ENCODE measurements around the gene AMBRA1.

The AMBRA1 gene, protein sequence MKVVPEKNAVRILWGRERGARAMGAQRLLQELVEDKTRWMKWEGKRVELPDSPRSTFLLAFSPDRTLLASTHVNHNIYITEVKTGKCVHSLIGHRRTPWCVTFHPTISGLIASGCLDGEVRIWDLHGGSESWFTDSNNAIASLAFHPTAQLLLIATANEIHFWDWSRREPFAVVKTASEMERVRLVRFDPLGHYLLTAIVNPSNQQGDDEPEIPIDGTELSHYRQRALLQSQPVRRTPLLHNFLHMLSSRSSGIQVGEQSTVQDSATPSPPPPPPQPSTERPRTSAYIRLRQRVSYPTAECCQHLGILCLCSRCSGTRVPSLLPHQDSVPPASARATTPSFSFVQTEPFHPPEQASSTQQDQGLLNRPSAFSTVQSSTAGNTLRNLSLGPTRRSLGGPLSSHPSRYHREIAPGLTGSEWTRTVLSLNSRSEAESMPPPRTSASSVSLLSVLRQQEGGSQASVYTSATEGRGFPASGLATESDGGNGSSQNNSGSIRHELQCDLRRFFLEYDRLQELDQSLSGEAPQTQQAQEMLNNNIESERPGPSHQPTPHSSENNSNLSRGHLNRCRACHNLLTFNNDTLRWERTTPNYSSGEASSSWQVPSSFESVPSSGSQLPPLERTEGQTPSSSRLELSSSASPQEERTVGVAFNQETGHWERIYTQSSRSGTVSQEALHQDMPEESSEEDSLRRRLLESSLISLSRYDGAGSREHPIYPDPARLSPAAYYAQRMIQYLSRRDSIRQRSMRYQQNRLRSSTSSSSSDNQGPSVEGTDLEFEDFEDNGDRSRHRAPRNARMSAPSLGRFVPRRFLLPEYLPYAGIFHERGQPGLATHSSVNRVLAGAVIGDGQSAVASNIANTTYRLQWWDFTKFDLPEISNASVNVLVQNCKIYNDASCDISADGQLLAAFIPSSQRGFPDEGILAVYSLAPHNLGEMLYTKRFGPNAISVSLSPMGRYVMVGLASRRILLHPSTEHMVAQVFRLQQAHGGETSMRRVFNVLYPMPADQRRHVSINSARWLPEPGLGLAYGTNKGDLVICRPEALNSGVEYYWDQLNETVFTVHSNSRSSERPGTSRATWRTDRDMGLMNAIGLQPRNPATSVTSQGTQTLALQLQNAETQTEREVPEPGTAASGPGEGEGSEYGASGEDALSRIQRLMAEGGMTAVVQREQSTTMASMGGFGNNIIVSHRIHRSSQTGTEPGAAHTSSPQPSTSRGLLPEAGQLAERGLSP (N-terminal part only)

GRCh38 chr11:46593550-46594373, at the start of gene AMBRA1:
Gene AMBRA1, minus strand, starts transcription at chr11:46594023. Its CDS starts 45,643 bp downstream, at chr11:46548380.
- DNase-seq = peak; percentile 53

DNA sequence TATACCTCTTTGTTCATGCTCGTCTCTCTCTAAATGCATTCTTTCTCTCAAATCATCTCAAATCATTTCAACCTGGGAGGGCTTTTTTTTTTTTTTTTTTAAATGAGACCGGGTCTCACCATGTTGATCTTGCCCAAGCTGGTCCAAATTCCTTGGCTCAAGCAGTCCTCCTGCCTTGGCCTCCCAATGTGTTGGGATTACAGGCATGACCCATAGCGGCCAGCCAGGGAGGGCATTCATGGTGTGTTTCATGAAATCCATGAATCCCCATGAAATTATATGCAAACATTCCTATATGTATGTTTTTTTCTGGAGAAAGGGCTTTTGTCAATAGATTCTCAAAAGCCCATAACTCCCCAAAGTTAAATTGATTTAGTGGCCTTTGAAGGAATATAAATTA, 49.7 kb upstream of the AMBRA1 start:
- no peak for DNase-seq

GRCh38 chr11:46642627-46643335, 49.0 kb upstream of the AMBRA1 start:
- no peak for DNase-seq

GRCh38 chr11:46641639-46642038, 47.8 kb upstream of the AMBRA1 start:
- DNase-seq = no peak

- DNase-seq = no peak
These were observed 46.4 kb upstream of the AMBRA1 start for GRCh38 chr11:46640036-46640788.

DNA sequence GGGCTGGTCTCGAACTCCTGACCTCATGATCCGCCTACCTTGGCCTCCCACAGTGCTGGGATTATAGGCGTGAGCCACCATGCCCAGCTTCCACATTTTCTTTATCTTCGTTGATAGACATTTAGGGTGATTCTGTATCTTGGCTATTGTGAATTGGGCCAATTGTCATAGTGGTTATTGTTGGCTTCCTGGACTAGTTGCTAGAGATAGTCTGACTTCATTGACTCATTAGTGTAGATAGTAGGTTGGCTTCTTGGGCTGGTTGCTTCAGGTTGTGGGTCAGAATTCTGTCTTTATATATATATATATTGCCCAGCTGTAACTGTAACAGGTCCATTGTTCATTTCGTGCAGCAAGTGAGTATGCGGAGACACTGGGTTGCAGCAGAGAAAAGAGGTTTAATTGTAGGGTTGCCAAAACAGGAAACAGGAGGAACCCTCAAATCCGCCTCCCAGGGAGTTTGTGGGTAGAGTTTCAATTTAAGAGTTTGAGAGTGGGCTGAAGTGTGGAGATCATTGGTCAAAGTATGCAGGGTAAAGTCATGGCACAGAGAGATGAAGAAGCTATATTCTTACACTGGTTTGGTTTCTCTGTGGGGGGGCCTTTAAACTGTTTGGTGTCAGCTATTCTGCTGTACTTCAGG, 45.5 kb upstream of the AMBRA1 start:
- DNase-seq = peak; percentile 82

DNA sequence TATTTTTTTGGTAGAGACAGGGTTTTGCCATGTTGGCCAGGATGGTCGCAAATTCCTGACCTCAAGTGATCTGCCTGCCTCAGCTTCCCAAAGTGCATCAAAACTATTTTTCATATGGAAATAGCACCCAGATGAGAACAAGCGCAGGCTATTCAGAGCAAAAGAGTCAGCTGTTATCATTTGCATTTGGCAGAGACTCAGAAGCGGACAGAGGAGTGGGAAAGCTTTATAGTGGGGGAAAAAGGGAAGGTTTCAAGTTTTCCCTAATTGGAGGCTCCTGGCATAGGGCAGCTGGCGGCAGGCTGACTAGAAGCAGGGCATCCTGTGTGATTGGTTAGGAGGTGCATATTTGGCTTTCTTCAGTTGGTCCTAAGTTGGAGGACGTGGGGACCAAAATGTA, 43.7 kb upstream of the AMBRA1 start:
- DNase-seq = no peak

DNA sequence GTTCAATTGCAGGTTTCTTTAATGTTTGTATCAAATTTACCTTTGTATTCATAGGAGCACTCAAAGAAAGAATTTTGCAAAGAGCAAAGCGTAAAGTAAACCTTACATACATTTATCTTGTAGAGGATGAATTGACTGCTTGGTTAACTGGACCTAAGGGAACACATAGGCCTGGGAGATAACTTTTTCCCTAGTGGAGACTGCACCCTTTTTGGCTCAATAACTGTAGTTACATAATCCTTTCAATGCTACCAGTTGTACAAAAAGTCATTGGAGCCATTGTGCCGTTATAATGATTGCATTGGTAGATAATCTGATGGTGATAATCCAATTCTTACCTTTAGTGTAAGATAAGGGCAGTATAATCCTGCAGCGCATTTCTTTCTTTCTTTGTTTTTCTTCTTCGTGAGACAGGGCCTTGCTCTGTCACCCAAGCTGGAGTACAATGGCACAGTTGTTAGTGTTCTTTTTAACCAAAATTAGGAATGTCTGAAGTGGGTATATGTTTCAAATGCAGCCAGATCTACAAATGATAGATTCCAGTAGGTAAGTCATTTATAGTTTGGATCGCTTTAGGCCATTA, 41.8 kb upstream of the AMBRA1 start:
- no peak for DNase-seq

DNA sequence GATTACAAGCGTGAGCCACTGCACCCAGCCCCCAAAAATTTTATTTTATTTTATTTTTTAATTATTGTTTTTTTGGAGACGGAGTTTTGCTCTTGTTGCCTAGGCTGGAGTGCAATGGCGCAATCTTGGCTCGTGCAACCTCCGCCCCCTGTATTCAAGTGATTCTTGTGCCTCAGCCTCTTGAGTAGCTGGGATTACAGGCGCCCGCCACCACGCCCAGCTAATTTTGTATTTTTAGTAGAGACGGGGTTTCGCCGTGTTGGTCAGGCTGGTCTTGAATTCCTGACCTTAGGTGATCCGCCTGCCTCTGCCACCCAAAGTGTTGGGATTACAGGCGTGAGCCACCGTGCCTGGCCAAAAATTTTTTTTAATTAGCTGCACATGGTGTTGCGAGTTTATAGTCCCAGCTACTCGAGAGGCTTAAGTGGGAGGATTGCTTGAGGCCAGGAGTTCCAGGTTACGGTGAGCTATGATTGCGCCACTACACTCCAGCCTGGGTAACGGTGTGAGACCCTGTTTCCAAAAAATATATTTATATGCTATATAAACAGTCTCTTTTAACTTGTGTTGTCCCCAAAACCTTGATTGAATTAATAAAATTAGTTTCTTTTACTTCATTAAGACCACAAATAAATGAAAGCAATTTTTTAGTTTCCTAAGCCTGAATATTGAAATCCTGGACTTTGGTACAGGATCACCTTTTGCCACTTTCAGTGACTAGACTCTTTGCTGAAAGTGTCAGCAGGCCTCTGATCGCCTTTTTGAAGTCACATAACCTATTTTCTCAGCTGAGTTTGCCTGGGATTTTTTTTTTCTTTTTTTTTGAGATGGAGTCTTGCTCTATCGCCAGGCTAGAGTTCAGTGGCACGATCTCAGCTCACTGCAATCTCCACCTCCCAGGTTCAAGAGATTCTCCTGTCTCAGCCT, 39.7 kb upstream of the AMBRA1 start:
- DNase-seq = no peak

DNA sequence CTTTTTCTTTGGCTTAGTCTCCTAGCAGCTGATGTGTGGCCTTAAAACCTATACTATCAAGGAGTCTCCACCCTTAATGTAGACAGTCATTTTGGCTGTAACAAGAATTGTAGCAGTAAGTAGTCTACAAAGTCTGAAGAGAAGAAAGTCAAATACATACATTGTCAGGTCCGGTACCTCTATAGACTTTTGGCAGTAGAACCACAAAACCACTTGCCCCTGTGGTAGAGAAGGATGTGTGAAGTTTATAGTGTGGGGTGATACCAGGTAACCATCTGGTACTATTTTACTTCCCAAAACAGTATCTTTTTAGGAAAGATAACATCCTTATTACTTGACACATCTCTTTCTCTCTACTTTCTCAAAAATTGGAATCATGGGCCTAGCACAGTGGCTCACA, 38.7 kb upstream of the AMBRA1 start:
- DNase-seq = no peak

DNA sequence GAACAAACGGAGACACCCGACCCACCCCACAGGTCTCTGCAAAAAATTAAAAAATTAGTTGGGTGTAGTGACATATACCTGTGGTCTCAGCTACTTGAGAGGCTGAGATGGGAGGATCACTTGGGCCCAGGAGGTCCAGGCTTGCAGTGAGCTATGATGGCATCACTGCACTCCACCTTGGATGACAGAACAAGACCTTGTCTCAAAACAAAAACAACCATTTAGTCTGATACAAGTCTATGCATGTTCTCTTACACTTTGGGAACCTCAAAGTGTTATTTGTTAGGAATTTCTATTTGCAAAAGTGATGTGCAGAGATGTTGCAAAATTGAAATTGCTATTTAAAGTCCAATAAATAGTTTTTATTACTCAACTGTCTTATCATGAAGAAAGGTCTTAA, 37.9 kb upstream of the AMBRA1 start:
- no peak for DNase-seq

GRCh38 chr11:46630237-46630636, 36.4 kb upstream of the AMBRA1 start:
- DNase-seq = no peak

DNA sequence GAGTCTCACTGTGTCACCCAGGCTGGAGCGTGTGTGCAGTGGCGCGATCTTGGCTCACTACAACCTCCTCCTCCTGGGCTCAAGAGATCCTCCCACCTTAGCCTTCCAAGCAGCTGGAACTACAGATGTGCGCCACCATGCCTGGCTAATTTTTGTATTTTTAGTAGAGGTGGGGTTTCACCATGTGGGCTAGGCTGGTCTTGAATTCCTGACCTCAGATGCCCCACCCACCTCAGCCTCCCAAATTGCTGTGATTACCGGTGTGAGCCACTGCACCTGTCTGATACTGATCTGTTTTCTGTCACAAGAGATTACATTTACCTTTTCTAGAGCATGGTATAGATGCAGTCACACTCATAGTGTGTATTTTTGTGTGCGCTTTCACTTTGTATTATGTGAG, 35.1 kb upstream of the AMBRA1 start:
- DNase-seq = no peak

DNA sequence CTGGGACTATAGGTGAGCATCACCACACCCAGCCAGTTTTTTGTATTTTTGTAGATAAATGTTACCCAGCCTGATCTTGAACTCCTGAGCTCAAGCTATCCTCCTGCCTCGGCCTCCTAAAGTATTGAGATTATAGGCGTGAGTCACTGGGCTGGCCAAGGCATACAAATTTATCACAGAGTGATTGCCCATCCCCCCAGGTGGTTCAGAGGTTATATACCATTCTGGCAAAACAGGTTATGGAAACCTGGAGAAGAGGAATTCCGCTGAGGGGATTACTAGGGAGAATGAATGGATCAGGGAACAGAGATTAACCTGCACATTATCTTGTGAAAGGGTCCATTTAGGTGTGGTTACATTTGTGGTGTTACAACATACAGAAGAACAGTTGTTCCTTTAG, 31.6 kb upstream of the AMBRA1 start:
- DNase-seq = no peak

DNA sequence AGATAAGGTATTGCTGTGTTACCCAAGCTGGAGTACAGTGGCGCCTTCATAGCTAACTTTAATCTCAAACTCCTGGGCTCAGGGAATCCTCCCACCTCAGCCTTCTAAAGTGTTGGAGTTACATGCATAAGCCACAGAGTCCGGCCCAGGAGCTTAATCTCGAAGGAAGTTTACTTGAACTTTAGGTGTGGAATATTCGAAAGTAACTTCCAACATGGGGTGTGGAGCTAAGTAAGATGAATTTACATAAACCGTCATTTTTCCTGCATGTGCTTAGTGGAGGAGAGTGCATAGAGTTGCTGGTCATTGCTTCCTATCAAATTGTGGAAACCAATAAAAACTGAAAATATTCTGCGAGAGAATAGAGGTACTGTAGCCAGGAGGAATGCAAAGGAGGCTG, 25.0 kb upstream of the AMBRA1 start:
- DNase-seq = no peak

DNA sequence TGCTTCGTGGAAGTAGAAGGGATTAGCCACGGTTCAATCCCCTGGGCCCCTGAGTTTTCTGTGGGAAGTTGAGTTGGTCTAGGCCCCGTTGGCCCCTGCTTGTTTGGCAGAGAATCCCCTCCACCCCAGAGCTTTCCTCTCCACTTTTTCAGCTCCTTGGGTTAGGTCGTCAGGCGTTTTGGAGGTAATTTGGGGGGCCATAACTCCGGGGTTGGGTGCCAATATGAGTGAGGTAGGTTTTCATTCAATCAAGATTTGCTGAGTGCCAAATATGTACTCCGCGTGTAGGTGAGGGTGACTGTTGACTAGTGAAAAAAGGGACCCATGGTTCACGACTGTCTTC, 24.1 kb upstream of the AMBRA1 start:
- DNase-seq = no peak

DNA sequence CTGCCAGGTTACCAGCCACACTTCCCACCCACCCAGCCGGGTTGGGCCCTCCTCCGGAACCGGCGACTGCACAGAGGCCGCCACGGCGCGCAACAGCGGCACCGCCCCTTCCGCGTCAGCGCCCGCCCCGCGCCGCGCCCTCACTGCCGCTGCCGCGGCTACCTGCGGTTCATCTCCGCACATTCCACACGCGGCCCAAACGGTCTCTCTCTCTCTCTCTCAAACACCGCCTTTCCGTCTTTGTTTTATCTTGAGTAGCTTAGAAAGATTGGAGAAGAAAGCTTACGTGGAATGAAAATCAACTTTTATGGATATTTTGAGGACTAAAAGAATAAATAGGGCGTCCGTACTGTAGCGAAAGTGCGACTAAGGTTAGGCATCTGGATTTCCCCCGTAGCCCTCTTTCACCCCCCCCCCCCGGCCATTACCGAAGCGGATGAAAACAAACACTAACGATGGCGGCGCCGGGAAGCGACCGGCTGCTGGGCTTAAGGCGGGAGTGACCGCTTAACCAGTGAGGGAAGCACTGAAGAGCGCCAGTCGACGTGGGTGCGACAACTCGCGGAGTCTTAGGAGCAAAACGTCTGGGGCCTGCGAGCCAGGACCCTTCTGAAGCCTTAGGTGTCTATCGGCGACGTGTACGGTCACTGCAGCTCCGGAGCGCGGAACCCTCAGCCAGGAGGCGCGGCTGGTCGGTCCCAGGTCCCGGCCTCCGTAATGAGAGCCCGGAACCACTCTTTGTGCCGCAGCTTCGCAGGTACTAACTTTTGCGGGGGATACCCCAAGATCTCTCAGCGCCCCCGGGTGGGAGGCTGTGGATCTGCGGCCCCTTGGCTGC, 23.5 kb upstream of the AMBRA1 start, which contains the start of the genes ATG13 and HARBI1:
ATG13 (plus strand) TSS at position 420 of the 838 bp plus-strand sequence. CDS start 26,739 bp downstream, outside the sequence.
HARBI1 (minus strand) TSS at position 94 of the 838 bp plus-strand sequence. CDS start 990 bp downstream, outside the sequence.
- no peak for DNase-seq
